Loucy (cell line): ENCODE measurements around the gene NSUN5.
"Not testable (repeated sequence)": the region's sequence is repeated elsewhere in the genome, so short reads cannot be mapped to it uniquely, and the experiment has no call there.

Source experiments
- EZH2phosphoT487 ChIP-seq: fragments of 200-600 bp; IDR thresholded peaks from 2 replicates; pipeline ENCODE4 v1.6.1; 2018; ENCODE audit warnings: antibody characterized with exemption, mild to moderate bottlenecking, moderate library complexity, borderline replicate concordance
- TF ChIP-seq, protein P1 (sequence below): fragments of 200-600 bp; sonication (generic); conservative IDR thresholded peaks from 2 replicates; pipeline ENCODE4 v1.5.1; 2014; ENCODE audit warnings: mild to moderate bottlenecking, antibody characterized with exemption, low read length

DNA sequence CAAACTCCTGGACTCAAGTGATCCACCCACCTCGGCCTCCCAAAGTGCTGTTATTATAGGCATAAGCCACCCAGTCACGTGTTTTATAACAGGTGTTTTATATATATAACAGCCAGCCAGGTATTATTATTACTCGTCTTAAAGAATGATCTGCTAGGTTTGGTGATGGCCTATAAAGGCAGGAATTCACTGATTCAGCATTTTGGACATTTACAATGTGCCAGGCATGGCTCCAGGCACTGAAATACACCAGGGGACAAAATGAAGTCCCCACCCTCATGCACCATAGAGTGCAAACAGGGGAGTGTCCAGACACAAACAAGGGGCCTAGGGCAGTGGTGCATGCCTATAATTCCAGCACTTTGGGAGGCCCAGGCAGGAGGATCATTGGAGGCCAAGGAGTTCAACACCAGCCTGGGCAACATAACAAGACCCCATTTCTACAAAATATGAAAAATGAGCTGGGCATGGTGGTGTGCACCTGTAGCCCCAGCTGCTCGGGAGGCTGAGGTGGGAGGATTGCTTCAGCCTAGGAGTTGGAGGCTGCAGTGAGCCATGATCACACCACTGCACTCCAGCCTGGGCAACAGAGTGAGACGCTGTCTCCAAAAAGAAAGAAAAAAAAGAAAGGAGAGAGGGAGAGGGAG is 14.9 kb upstream of the NSUN5 start:
- TF ChIP-seq, protein P1, sequence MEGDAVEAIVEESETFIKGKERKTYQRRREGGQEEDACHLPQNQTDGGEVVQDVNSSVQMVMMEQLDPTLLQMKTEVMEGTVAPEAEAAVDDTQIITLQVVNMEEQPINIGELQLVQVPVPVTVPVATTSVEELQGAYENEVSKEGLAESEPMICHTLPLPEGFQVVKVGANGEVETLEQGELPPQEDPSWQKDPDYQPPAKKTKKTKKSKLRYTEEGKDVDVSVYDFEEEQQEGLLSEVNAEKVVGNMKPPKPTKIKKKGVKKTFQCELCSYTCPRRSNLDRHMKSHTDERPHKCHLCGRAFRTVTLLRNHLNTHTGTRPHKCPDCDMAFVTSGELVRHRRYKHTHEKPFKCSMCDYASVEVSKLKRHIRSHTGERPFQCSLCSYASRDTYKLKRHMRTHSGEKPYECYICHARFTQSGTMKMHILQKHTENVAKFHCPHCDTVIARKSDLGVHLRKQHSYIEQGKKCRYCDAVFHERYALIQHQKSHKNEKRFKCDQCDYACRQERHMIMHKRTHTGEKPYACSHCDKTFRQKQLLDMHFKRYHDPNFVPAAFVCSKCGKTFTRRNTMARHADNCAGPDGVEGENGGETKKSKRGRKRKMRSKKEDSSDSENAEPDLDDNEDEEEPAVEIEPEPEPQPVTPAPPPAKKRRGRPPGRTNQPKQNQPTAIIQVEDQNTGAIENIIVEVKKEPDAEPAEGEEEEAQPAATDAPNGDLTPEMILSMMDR: not testable (repeated sequence)
- TF ChIP-seq EZH2phosphoT487: not testable (repeated sequence)
